Measurements from ENCODE around the gene CRIM1. TPM values are rescaled to one million over a fixed set of nuclear protein-coding genes. Genes with fewer than 3 reads are reported as not detected.
A peak's percentile ranks its signal among the peaks of the same experiment; 100 is the strongest.

The CRIM1 gene
- total RNA-seq, 1 donor from 2014 or later, result 7.1 TPM

GRCh38 chr2:36568516-36569246 lies 213.1 kb downstream of the CRIM1 start:
- DNase-seq (ENCODE audit: low spot score) (no peak), ATAC-seq (no peak)

GRCh38 chr2:36569267-36569856 lies 213.8 kb downstream of the CRIM1 start:
- DNase-seq (ENCODE audit: low spot score), result no peak
- ATAC-seq, result no peak

GRCh38 chr2:36570416-36570815 lies 214.8 kb downstream of the CRIM1 start:
- ATAC-seq (no peak), DNase-seq (ENCODE audit: low spot score) (no peak)

GRCh38 chr2:36572054-36572718 lies 216.6 kb downstream of the CRIM1 start:
- DNase-seq (ENCODE audit: low spot score) (no peak), ATAC-seq (no peak)

GRCh38 chr2:36572719-36573059 lies 217.1 kb downstream of the CRIM1 start:
- DNase-seq (ENCODE audit: low spot score) (no peak), ATAC-seq (no peak)

- no peak for ATAC-seq
- no peak for DNase-seq (ENCODE audit: low spot score)
Observed at GRCh38 chr2:36573165-36573564, 217.6 kb downstream of the CRIM1 start.

- ATAC-seq (no peak), DNase-seq (ENCODE audit: low spot score) (no peak)
Observed at GRCh38 chr2:36574560-36574959, 219.0 kb downstream of the CRIM1 start.

- ATAC-seq, result no peak
- no peak for DNase-seq (ENCODE audit: low spot score)
Observed at GRCh38 chr2:36577884-36578283, 222.3 kb downstream of the CRIM1 start.

GRCh38 chr2:36578343-36579296 lies 223.0 kb downstream of the CRIM1 start:
- DNase-seq (ENCODE audit: low spot score) (no peak), ATAC-seq (no peak)

- no peak for ATAC-seq
- DNase-seq (ENCODE audit: low spot score), result no peak
Observed at GRCh38 chr2:36579297-36579664, 223.7 kb downstream of the CRIM1 start.

GRCh38 chr2:36582538-36582937 lies 227.0 kb downstream of the CRIM1 start:
- DNase-seq (ENCODE audit: low spot score), result no peak
- ATAC-seq, result no peak

GRCh38 chr2:36582951-36583350 lies 227.4 kb downstream of the CRIM1 start:
- DNase-seq (ENCODE audit: low spot score) (no peak), ATAC-seq (no peak)

GRCh38 chr2:36584148-36584794 lies 228.7 kb downstream of the CRIM1 start:
- no peak for ATAC-seq
- DNase-seq (ENCODE audit: low spot score), result no peak

GRCh38 chr2:36586672-36587071 lies 231.1 kb downstream of the CRIM1 start:
- no peak for ATAC-seq
- DNase-seq (ENCODE audit: low spot score), result no peak

- DNase-seq (ENCODE audit: low spot score) (no peak), ATAC-seq (no peak)
Observed at GRCh38 chr2:36587101-36587500, 231.5 kb downstream of the CRIM1 start.

GRCh38 chr2:36587556-36587955 lies 232.0 kb downstream of the CRIM1 start:
- DNase-seq (ENCODE audit: low spot score) (no peak), ATAC-seq (no peak)

GRCh38 chr2:36589230-36589630 lies 233.7 kb downstream of the CRIM1 start:
- peak; percentile 37 for ATAC-seq
- no peak for DNase-seq (ENCODE audit: low spot score)

- ATAC-seq (no peak), DNase-seq (ENCODE audit: low spot score) (no peak)
Observed at GRCh38 chr2:36594849-36595248, 239.3 kb downstream of the CRIM1 start.

- no peak for ATAC-seq
- no peak for DNase-seq (ENCODE audit: low spot score)
Observed at GRCh38 chr2:36596397-36596796, 240.8 kb downstream of the CRIM1 start.

- ATAC-seq, result no peak
- no peak for DNase-seq (ENCODE audit: low spot score)
Observed at GRCh38 chr2:36597003-36597531, 241.5 kb downstream of the CRIM1 start.
